GM23338 (cell line): ENCODE data around the gene SERPINA3. TPM values are rescaled to one million over a fixed set of nuclear protein-coding genes. Genes with fewer than 3 reads are reported as not detected.

Experiments used
- ATAC-seq: fragments of 200-7000 bp; cut with Tn5 transposase; 3 replicates; pipeline ENCODE4 v1.9.1; 2020
- DNase-seq: peaks from one replicate; pipeline ENCODE4 v3.0.0-alpha.2; 2015; ENCODE audit warnings: low spot score
- H2AFZ ChIP-seq: fragments of 200-600 bp; sonication (generic); 2 replicates; pipeline ENCODE4 v1.8.0; 2016; ENCODE audit warnings: antibody characterized with exemption, mild to moderate bottlenecking, moderate library complexity
- H3F3A ChIP-seq: fragments of 200-600 bp; sonication (generic); replicated peaks from 2 replicates; pipeline ENCODE4 v1.8.0; 2017; ENCODE audit warnings: antibody characterized with exemption, mixed run types, low read depth
- H3K27ac ChIP-seq: fragments of 200-600 bp; sonication (generic); 2 replicates; pipeline ENCODE4 v1.6.1; 2016; ENCODE audit warnings: low read depth
- H3K27me3 ChIP-seq: fragments of 200-600 bp; sonication (generic); 2 replicates; pipeline ENCODE4 v1.8.0; 2016; ENCODE audit warnings: mild to moderate bottlenecking, mixed run types, moderate library complexity; ENCODE audit not compliant: insufficient read depth
- H3K36me3 ChIP-seq: fragments of 200-600 bp; sonication (generic); 2 replicates; pipeline ENCODE4 v1.8.0; 2016; ENCODE audit warnings: mild to moderate bottlenecking; ENCODE audit not compliant: insufficient read depth
- H3K4me1 ChIP-seq: fragments of 200-600 bp; sonication (generic); 2 replicates; pipeline ENCODE4 v1.8.0; 2016; ENCODE audit warnings: mild to moderate bottlenecking, moderate library complexity; ENCODE audit not compliant: insufficient read depth
- H3K4me2 ChIP-seq: fragments of 200-600 bp; sonication (generic); 2 replicates; pipeline ENCODE4 v1.7.1; 2017; ENCODE audit warnings: mixed run types
- H3K4me3 ChIP-seq: fragments of 200-600 bp; sonication (generic); 2 replicates; pipeline ENCODE4 v1.6.1; 2016; ENCODE audit warnings: mixed run types
- H3K79me2 ChIP-seq: fragments of 200-600 bp; sonication (generic); replicated peaks from 2 replicates; pipeline ENCODE4 v1.8.0; 2017; ENCODE audit warnings: mild to moderate bottlenecking; ENCODE audit not compliant: insufficient read depth
- H3K9me2 ChIP-seq: fragments of 200-600 bp; sonication (generic); 2 replicates; pipeline ENCODE4 v1.8.0; 2017; ENCODE audit not compliant: insufficient read depth
- H4K20me1 ChIP-seq: fragments of 200-600 bp; sonication (generic); replicated peaks from 2 replicates; pipeline ENCODE4 v1.8.0; 2017; ENCODE audit warnings: mild to moderate bottlenecking; ENCODE audit not compliant: insufficient read depth
- H3K27ac Mint-ChIP-seq: 2 replicates; pipeline ENCODE4 v1.8.0; 2020; ENCODE audit warnings: inconsistent platforms, mild to moderate bottlenecking, moderate library complexity, mixed read lengths
- H3K27me3 Mint-ChIP-seq: 3 replicates; pipeline ENCODE4 v1.8.0; 2022; ENCODE audit warnings: low read depth, mild to moderate bottlenecking, moderate library complexity, mixed read lengths, inconsistent platforms; ENCODE audit not compliant: insufficient read depth, poor library complexity
- H3K36me3 Mint-ChIP-seq: 3 replicates; pipeline ENCODE4 v1.8.0; 2021; ENCODE audit warnings: low read depth, mild to moderate bottlenecking, inconsistent platforms, moderate library complexity, mixed read lengths
- H3K4me1 Mint-ChIP-seq: 3 replicates; pipeline ENCODE4 v1.8.0; 2020; ENCODE audit warnings: mild to moderate bottlenecking, inconsistent platforms, mixed read lengths
- H3K4me3 Mint-ChIP-seq: 3 replicates; pipeline ENCODE4 v1.8.0; 2021; ENCODE audit warnings: moderate library complexity, mild to moderate bottlenecking, inconsistent platforms, mixed read lengths
- H3K9me3 Mint-ChIP-seq: 3 replicates; pipeline ENCODE4 v1.8.0; 2020; ENCODE audit warnings: moderate library complexity, mild to moderate bottlenecking, inconsistent platforms, mixed read lengths
- CREB1 ChIP-seq: fragments of 250-450 bp; sonication (Bioruptor Pico); IDR thresholded peaks from 2 replicates; pipeline ENCODE4 v1.5.0; 2020; ENCODE audit warnings: low read depth, mild to moderate bottlenecking, moderate library complexity
- EZH2 ChIP-seq: fragments of 200-600 bp; sonication (generic); IDR thresholded peaks from one replicate; pipeline ENCODE4 v1.8.0; 2017; ENCODE audit warnings: antibody characterized with exemption, mild to moderate bottlenecking, low read depth; ENCODE audit not compliant: unreplicated experiment
- EZH2phosphoT487 ChIP-seq: fragments of 200-600 bp; sonication (generic); IDR thresholded peaks from one replicate; pipeline ENCODE4 v1.8.1; 2018; ENCODE audit warnings: antibody characterized with exemption; ENCODE audit not compliant: unreplicated experiment
- JUNB ChIP-seq: IDR thresholded peaks from one replicate; pipeline ENCODE4 v1.6.1; 2016; ENCODE audit warnings: antibody characterized with exemption; ENCODE audit not compliant: unreplicated experiment
- NANOG ChIP-seq: IDR thresholded peaks from 2 replicates; pipeline ENCODE4 v1.6.1; 2016; ENCODE audit warnings: antibody characterized with exemption, borderline replicate concordance
- POLR2AphosphoS5 ChIP-seq: IDR thresholded peaks from 2 replicates; pipeline ENCODE4 v1.6.1; 2016; ENCODE audit warnings: antibody characterized with exemption, low read depth
- STAT1 ChIP-seq: IDR thresholded peaks from one replicate; pipeline ENCODE4 v1.6.1; 2016; ENCODE audit warnings: antibody characterized with exemption; ENCODE audit not compliant: unreplicated experiment
- ZNF114 ChIP-seq: fragments of 250-450 bp; sonication (Bioruptor Pico); IDR thresholded peaks from 2 replicates; pipeline ENCODE4 v1.5.0; 2020; ENCODE audit warnings: mild to moderate bottlenecking, moderate library complexity
- ZNF331 ChIP-seq: fragments of 250-450 bp; sonication (Bioruptor Pico); IDR thresholded peaks from 2 replicates; pipeline ENCODE4 v1.5.0; 2020; ENCODE audit warnings: low read depth, mild to moderate bottlenecking, moderate library complexity
- polyA plus RNA-seq: library from polyadenylated mRNA; unstranded; fragments of >200 nt; fragmentation: Nextera tagmentation; extraction: Ambion mirVana; gene quantifications from 2 replicates; pipeline ENCODE4 v1.2.1, GENCODE V29; 2016
- total RNA-seq: library from RNA; depleted of rRNA; stranded (reverse); fragments of >200 nt; shearing (Covaris generic); gene quantifications from 2 replicates; pipeline ENCODE4 v1.2.3, GENCODE V29; 2014
- TF ChIP-seq, protein P1 (sequence below): IDR thresholded peaks from one replicate; pipeline ENCODE4 v1.6.1; 2018; ENCODE audit warnings: antibody characterized with exemption; ENCODE audit not compliant: unreplicated experiment
- TF ChIP-seq, protein P2 (sequence below): IDR thresholded peaks from 2 replicates; pipeline ENCODE4 v1.6.1; 2016; ENCODE audit warnings: antibody characterized with exemption
- TF ChIP-seq, protein P3 (sequence below), 2 experiments: fragments of 200-600 bp in 1 of 2; sonication (generic) in 1 of 2; conservative IDR thresholded peaks; 2 replicates each; pipeline versions ENCODE4 v1.5.1 to v1.6.1; 2016 to 2017; ENCODE audit warnings: antibody characterized with exemption in 2 of 2, low read depth in 2 of 2, mild to moderate bottlenecking in 2 of 2, moderate library complexity in 1 of 2

SERPINA3 gene
- total and polyA plus RNA-seq, 2 experiments from 2014 or later: not detected

DNA sequence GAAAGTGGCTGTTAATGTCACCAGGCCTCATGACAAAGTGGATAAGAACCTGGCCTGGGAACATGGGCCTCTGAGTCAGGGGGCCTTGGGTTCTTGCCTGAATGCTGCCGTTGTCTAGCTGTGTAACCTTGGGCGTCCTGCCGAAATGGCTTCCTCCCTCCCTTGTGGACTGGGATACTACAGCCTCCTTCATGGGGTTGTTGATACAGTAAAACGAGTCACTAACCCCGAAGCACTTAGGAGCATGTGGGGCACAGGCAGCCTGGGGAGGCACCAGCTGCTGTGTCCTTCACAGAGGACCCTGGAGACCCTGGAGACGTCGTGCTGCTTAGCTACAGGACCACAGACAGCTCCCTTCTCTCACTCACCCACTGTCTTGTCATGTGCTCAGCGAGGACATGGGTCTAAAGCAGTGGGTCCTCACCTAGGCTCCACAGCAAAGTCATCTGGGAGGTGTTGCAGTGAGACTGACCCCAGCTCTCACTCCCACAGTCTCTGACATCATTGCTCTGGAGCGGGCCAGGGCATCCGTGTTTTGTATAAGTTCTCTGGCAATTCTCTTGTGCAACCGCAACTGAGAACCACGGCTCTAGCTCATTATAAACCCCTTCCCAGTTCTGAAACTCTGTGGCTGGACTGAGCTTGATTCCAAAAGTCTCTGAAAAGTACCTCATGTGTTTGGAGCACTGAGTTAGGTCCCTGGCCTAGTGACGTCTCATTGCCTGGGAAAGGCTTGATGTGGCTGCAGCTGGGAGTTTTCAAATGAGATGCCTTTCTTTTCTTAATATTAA, 42.1 kb downstream of the SERPINA3 start:
- DNase-seq: no peak
- Mint-ChIP-seq H3K9me3 (peaks cover 3% of the 10 kb centered on the region; the same call in 1 of the 3 replicates), H3K27ac (no peak overlapping the region), H3K4me1 (no peaks in the 10 kb centered on the region), H3K4me3 (no peak overlapping the region), H3K36me3 (no peaks in the 10 kb centered on the region), H3K27me3 (no peaks in the 10 kb centered on the region)
- Histone ChIP-seq H3K79me2 (no peaks in the 10 kb centered on the region), H3K4me3 (no peak overlapping the region), H3K36me3 (no peaks in the 10 kb centered on the region), H4K20me1 (no peaks in the 10 kb centered on the region), H3F3A (no peaks in the 10 kb centered on the region), H3K4me1 (no peaks in the 10 kb centered on the region), H3K9me2 (no peaks in the 10 kb centered on the region), H3K27me3 (no peaks in the 10 kb centered on the region), H3K4me2 (no peak overlapping the region), H2AFZ (no peak overlapping the region; the same call in 1 of the 2 replicates), H3K27ac (no peak overlapping the region)
- TF ChIP-seq, protein P1, sequence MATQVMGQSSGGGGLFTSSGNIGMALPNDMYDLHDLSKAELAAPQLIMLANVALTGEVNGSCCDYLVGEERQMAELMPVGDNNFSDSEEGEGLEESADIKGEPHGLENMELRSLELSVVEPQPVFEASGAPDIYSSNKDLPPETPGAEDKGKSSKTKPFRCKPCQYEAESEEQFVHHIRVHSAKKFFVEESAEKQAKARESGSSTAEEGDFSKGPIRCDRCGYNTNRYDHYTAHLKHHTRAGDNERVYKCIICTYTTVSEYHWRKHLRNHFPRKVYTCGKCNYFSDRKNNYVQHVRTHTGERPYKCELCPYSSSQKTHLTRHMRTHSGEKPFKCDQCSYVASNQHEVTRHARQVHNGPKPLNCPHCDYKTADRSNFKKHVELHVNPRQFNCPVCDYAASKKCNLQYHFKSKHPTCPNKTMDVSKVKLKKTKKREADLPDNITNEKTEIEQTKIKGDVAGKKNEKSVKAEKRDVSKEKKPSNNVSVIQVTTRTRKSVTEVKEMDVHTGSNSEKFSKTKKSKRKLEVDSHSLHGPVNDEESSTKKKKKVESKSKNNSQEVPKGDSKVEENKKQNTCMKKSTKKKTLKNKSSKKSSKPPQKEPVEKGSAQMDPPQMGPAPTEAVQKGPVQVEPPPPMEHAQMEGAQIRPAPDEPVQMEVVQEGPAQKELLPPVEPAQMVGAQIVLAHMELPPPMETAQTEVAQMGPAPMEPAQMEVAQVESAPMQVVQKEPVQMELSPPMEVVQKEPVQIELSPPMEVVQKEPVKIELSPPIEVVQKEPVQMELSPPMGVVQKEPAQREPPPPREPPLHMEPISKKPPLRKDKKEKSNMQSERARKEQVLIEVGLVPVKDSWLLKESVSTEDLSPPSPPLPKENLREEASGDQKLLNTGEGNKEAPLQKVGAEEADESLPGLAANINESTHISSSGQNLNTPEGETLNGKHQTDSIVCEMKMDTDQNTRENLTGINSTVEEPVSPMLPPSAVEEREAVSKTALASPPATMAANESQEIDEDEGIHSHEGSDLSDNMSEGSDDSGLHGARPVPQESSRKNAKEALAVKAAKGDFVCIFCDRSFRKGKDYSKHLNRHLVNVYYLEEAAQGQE: peak; percentile 56
- TF ChIP-seq ZNF331 (CRISPR knock-in tag): no peak
- ATAC-seq: peak; percentile 53

DNA sequence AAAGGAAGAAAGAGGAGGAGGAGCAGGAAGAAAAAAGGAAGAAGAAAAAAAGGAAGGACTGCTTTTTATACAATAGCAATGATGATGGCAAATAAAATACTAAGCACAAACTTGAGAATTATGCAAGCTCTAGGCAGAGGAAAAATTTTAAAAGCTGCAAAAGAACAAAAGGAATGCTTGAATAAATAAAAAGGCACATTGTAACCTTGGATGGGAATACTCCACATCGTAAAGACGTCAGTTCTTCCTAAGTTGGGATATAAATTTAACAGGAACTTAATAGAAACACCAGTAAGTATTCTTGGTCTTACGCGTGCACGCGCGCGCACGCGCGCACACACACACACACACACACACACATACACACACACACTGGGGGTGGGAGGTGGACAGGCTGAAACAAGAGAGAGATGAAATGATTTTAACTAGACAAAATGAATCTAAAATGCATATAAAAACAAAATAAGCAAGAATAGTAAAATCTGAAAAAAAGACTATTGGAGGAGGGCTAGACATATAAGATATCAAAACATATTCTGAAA, 43.0 kb downstream of the SERPINA3 start:
- no peak overlapping the region for H3K4me3 Mint-ChIP-seq
- Histone ChIP-seq H2AFZ (no peak overlapping the region), H3K79me2 (no peaks in the 10 kb centered on the region), H3K36me3 (no peaks in the 10 kb centered on the region), H4K20me1 (no peaks in the 10 kb centered on the region), H3K9me2 (no peaks in the 10 kb centered on the region), H3K4me2 (no peak overlapping the region), H3F3A (no peaks in the 10 kb centered on the region), H3K27me3 (no peaks in the 10 kb centered on the region), H3K27ac (no peak overlapping the region), H3K4me3 (no peak overlapping the region), H3K4me1 (no peaks in the 10 kb centered on the region)
- H3K27me3 Mint-ChIP-seq: no peaks in the 10 kb centered on the region
- peaks cover 4% of the 10 kb centered on the region; the same call in 1 of the 3 replicates for H3K9me3 Mint-ChIP-seq
- no peaks in the 10 kb centered on the region for H3K36me3 Mint-ChIP-seq
- H3K27ac Mint-ChIP-seq: no peak overlapping the region
- DNase-seq: no peak
- ATAC-seq: no peak
- H3K4me1 Mint-ChIP-seq: no peaks in the 10 kb centered on the region
- TF ChIP-seq ZNF331 (CRISPR knock-in tag) (no peak), EZH2phosphoT487 (no peak), ZNF114 (CRISPR knock-in tag) (no peak), STAT1 (no peak), EZH2 (no peak), NANOG (no peak), CREB1 (CRISPR knock-in tag) (no peak), JUNB (no peak), POLR2AphosphoS5 (no peak)
- TF ChIP-seq, protein P2, sequence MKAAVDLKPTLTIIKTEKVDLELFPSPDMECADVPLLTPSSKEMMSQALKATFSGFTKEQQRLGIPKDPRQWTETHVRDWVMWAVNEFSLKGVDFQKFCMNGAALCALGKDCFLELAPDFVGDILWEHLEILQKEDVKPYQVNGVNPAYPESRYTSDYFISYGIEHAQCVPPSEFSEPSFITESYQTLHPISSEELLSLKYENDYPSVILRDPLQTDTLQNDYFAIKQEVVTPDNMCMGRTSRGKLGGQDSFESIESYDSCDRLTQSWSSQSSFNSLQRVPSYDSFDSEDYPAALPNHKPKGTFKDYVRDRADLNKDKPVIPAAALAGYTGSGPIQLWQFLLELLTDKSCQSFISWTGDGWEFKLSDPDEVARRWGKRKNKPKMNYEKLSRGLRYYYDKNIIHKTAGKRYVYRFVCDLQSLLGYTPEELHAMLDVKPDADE: no peak
- TF ChIP-seq, protein P3, sequence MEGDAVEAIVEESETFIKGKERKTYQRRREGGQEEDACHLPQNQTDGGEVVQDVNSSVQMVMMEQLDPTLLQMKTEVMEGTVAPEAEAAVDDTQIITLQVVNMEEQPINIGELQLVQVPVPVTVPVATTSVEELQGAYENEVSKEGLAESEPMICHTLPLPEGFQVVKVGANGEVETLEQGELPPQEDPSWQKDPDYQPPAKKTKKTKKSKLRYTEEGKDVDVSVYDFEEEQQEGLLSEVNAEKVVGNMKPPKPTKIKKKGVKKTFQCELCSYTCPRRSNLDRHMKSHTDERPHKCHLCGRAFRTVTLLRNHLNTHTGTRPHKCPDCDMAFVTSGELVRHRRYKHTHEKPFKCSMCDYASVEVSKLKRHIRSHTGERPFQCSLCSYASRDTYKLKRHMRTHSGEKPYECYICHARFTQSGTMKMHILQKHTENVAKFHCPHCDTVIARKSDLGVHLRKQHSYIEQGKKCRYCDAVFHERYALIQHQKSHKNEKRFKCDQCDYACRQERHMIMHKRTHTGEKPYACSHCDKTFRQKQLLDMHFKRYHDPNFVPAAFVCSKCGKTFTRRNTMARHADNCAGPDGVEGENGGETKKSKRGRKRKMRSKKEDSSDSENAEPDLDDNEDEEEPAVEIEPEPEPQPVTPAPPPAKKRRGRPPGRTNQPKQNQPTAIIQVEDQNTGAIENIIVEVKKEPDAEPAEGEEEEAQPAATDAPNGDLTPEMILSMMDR (conservative IDR thresholded peaks at IDR 0.05; ENCODE audit: low read depth in 2 of 2): no peak
- TF ChIP-seq, protein P1: no peak
